Retinal pigment epithelial cell (primary cell): ENCODE results near the gene CECR2.
"Not testable (repeated sequence)": the region's sequence is repeated elsewhere in the genome, so short reads cannot be mapped to it uniquely, and the experiment has no call there.

Source experiments
- DNase-seq: peaks from one replicate; pipeline ENCODE4 v3.0.0-alpha.2; 2010; ENCODE audit warnings: low read depth
- H3K4me3 ChIP-seq: 2 replicates; pipeline ENCODE4 v1.5.1; 2011; ENCODE audit warnings: mild to moderate bottlenecking, low read length, control low read depth, moderate library complexity
- CTCF ChIP-seq: conservative IDR thresholded peaks from 2 replicates; pipeline ENCODE4 v1.5.1; 2011; ENCODE audit warnings: low read depth, low read length, control low read depth, inconsistent platforms

Gene CECR2

DNA sequence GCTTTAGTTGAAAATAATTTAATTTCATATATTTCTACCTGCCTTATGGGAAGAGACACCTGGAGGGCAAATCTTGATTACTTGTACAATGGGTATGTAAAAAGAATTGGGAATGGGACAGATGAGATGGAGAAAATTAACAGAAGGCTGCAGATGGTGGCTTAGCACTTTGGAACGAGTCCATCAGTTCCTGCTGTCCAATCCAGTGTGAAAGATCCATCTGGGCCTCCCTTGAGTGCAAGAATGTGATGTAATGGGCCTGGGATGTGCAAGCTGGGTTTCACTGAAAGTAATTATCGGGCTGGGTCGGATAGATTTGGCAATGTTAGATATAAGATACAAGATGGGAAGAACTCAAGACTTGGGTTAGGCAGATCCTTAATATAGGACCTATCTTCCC, 42.0 kb downstream of the CECR2 start:
- DNase-seq: no peak
- no peak overlapping the region for H3K4me3 ChIP-seq
- TF ChIP-seq CTCF: no peak

GRCh38 chr22:17412232-17412631, 43.0 kb downstream of the CECR2 start:
- no peak for DNase-seq
- TF ChIP-seq CTCF: no peak
- no peak overlapping the region for H3K4me3 ChIP-seq

DNA sequence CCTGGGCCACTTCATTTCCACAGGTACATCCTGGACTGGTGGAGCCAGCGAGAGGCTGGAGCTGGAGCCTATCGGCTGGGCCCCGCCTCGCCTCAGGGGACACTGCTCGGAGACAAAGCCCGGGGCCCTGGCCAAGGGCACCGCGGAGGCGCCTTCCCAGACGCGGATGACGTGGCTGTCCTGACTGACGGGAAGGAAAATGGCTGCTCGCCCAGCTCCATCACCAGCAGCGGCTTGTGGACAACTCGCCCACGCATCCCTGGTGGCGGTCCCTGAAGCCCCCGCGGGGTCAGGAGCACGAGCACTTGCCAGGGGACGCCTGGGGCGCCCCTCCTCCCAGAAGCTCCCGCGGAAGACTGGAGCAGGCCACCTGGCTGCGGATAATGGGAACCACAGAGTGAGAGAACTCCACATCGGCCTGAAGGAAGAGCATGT, 49.6 kb downstream of the CECR2 start:
- H3K4me3 ChIP-seq: no peak overlapping the region
- no peak for DNase-seq
- no peak for TF ChIP-seq CTCF

- H3K4me3 ChIP-seq: no peak overlapping the region
- TF ChIP-seq CTCF: no peak
- no peak for DNase-seq
Observed at GRCh38 chr22:17419348-17419747, 50.1 kb downstream of the CECR2 start.

- H3K4me3 ChIP-seq: no peak overlapping the region
- DNase-seq: no peak
- no peak for TF ChIP-seq CTCF
Observed at GRCh38 chr22:17422736-17423343, 53.6 kb downstream of the CECR2 start.

DNA sequence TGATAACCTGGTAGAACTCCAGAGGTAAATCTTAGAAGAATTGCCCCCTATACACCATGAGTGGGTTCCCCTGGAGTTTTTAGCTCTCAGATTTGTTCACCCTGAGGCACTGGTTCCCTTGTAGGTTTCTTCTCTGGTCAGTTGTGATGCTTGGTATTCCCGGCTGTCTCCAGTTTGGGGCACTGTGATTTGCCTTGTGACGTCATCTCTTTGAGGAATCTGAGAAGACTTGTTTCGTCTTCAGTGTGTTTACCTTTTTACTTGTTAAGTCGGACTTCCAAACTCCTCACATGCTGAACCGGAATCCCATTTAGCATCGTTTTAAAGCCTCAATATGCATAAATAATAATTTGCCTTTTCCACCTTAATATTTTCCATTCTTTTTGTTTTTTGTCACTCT, 54.4 kb downstream of the CECR2 start:
- DNase-seq: no peak
- no peak overlapping the region for H3K4me3 ChIP-seq
- TF ChIP-seq CTCF: no peak

- not testable (repeated sequence) for H3K4me3 ChIP-seq, DNase-seq
Observed at GRCh38 chr22:17427528-17427927, 58.3 kb downstream of the CECR2 start.

DNA sequence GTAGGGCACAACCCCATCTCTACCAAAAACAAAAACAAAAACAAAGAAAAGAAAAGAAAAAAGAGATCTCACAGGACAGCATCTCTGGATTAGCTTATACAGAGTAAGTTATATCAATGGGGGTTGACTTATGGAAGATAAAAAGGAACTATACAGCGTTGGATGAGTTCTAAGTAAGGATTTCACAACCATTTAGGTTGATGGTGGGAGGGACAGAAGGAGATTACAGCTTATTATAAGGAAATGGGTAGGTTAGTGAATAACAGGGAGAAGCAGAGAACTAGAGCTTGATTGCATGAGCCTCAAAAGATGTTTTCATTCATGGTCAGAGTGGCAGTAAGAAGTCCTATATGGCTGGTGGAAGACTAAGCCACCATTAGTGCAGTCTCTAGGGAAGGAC, 60.3 kb downstream of the CECR2 start:
- no peak overlapping the region for H3K4me3 ChIP-seq
- no peak for DNase-seq
- no peak for TF ChIP-seq CTCF
